AG04449 (cell line): ENCODE measurements around the gene GPX3.

Source experiments
- CTCF ChIA-PET: fragments of 350-600 bp; formaldehyde crosslinking; extraction: SDS; loops from one replicate; lab custom pipeline; 2021; ENCODE audit warnings: antibody characterized with exemption; lab: Yijun Ruan, JAX
- POLR2A ChIA-PET: fragments of 400-600, 350-600 bp; formaldehyde crosslinking; extraction: SDS; loops from one replicate; lab custom pipeline; 2020; ENCODE audit warnings: antibody characterized with exemption, inconsistent platforms; lab: Yijun Ruan, JAX
- DNase-seq: peaks from one replicate; pipeline ENCODE4 v3.0.0-alpha.2; 2010; ENCODE audit warnings: low read depth, low spot score
- H3K4me3 ChIP-seq: 2 replicates; pipeline ENCODE4 v1.5.1; 2011; ENCODE audit warnings: low read depth, mild to moderate bottlenecking, control low read depth, low read length
- CTCF ChIP-seq: IDR thresholded peaks from one replicate; pipeline ENCODE4 v1.5.1; 2011; ENCODE audit warnings: mild to moderate bottlenecking, moderate library complexity, low read length, control low read depth, inconsistent platforms; ENCODE audit not compliant: insufficient read depth; ENCODE audit errors: missing control alignments

The GPX3 gene

DNA sequence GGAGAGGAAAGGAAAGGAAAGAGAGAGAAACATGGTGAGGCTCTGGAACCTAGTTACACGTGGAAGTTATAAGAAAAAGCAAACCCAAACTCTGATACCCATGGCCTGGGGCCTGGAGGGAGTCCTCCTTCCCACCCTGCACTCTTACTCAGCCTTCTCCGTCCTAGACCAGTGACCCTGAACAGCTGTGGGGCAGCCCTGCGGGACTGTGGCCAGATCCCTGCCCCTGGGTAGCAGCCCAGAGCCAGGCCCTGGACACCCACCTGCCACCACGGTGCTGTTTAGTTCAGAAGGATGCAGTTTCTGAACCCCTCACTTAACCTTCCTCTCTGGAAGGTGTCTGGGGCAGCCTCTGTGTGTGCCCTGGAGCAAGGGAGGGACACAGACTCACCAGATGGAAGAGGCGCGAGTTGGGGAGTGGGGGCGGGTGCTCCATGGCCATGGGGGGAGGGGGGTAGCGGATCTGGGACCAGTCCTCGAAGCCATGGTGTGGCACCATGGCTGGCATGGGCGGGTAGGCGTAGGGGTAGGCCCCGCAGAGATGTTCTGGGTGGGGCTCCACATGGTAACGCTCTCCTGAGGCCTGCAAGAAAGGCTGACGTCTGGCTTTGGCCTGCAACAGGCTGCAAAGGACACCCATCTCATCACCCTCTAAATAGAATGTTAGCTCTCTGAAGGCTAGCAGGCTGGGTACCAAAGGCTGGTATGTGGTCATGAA is 13.0 kb downstream of the GPX3 start:
- ChIA-PET POLR2A (no interaction called here), CTCF (interaction anchor here (19.1 kb wide), 1 partner anchor 17 kb away, joined by 229 read pairs; no protein-coding TSS in a partner anchor)
- H3K4me3 ChIP-seq, result no peak overlapping the region
- no peak for DNase-seq
- no peak for TF ChIP-seq CTCF

DNA sequence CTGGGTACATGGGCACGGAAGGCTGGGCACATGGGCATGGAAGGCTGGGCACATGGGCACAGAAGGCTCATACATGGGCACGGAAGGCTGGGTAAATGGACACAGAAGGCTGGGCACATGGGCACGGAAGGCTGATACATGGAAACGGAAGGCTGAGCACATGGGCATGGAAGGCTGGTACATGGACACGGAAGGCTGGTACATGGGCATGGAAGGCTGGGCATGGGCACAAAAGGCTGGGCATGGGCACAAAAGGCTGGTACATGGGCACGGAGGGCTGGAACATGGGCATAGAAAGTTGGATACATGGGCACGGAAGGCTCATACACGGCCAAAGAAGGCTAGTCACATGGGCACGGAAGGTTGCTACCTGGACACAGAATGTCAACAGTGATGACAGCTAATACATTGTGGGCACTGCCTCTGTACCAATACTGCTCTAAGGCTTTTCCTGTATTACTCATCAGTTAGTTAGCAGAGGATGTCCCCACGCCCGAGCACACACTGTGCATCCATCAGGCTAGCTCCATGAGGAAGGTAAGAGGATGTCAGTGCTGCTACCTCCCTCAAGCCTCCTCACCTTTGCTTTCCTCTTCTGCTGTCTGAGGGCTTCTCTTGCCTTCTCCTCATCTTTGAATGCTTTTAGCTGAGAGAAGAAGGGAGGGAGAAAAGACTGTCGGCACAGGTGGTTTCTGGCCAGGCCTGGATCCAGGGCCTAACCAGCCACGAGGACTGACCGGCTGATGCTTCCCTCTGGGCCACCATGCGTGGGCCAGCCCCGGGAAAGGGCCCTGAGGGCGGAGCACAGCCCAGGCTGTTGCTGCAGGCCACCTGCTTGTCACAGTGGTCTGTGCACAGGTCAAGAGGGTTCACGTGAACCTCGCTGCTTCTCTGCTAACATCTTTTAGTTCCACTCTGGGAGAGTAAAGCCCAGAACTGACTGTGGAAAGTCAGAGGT is 14.3 kb downstream of the GPX3 start:
- no peak for TF ChIP-seq CTCF
- H3K4me3 ChIP-seq, result no peak overlapping the region
- ChIA-PET CTCF (interaction anchor here (1.2 to 19.1 kb wide), 4 partner anchors 10 to 101 kb away, joined by 3 to 229 read pairs (median 40); no protein-coding TSS in a partner anchor), POLR2A (no interaction called here)
- no peak for DNase-seq

DNA sequence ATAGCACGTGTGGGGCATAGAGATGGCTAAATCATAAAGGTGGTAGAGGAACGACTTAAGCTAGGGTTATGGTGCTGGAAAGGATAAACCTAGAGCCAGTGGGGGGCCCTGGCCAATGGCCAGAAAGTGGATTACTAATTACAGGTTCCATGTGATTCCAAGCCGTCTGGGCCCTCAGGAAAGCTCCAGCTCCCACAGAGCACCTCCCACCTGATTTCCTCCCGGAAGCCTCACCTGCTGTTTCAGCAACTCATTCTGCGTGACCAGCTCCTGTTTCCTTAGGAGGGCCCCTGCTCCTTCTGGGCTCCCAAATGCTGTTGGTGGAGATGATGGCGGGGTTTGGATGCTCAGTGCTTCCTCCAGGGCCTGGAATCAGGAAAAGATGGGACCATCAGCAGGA is 16.2 kb downstream of the GPX3 start:
- no peak for TF ChIP-seq CTCF
- ChIA-PET CTCF (interaction anchor here (0.9 to 19.1 kb wide), 4 partner anchors 14 to 99 kb away, joined by 3 to 229 read pairs (median 38); no protein-coding TSS in a partner anchor), POLR2A (no interaction called here)
- no peak for DNase-seq
- H3K4me3 ChIP-seq, result no peak overlapping the region

- no peak for TF ChIP-seq CTCF
- CTCF ChIA-PET, result interaction anchor here (0.9 to 19.1 kb wide), 5 partner anchors 13 to 614 kb away, joined by 3 to 229 read pairs (median 3); no protein-coding TSS in a partner anchor
- H3K4me3 ChIP-seq, result no peak overlapping the region
- DNase-seq, result no peak
- POLR2A ChIA-PET, result interaction anchor here (0.6 to 1.2 kb wide), 2 partner anchors 51 to 120 kb away, joined by 3 to 5 read pairs; partner anchors contain the start of gene ANXA6
Measured at GRCh38 chr5:151037561-151038411, 17.4 kb downstream of the GPX3 start.

DNA sequence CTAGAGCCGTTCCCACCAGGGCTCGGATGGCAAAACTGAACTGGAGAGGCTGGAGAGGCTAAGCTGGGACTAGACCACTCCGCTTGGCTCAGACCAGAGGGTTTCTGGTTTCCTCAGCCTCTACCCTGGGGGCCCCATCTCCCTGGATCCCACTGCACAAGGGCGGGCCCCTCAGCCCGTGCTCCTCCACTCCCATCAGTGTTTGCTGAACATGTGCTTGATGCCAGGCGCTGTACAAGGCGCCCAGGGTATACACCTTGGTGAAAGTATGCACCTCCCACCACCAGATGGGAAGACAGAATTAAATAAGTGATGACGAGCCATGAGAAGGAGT is 18.0 kb downstream of the GPX3 start:
- ChIA-PET POLR2A (interaction anchor here (0.6 to 1.2 kb wide), 2 partner anchors 51 to 119 kb away, joined by 3 to 5 read pairs; partner anchors contain the start of gene ANXA6), CTCF (interaction anchor here (0.9 to 19.1 kb wide), 3 partner anchors 12 to 613 kb away, joined by 3 to 229 read pairs (median 73); no protein-coding TSS in a partner anchor)
- no peak for TF ChIP-seq CTCF
- DNase-seq, result no peak
- H3K4me3 ChIP-seq, result no peak overlapping the region
